ENCODE results near the gene CPED1.

CPED1 gene

GRCh38 chr7:120949998-120950538, 38.4 kb upstream of the CPED1 start (continued):
- TF ChIP-seq GFI1B (tag by site-specific recombination; IDR thresholded peaks at IDR 0.05) (no peak), BCL11B (tag by site-specific recombination; IDR thresholded peaks at IDR 0.05; ENCODE audit: low read depth) (no peak), RBAK (tag by site-specific recombination; IDR thresholded peaks at IDR 0.05) (no peak), ZNF280C (tag by site-specific recombination; IDR thresholded peaks at IDR 0.05) (no peak), KLF10 (tag by site-specific recombination; IDR thresholded peaks at IDR 0.05) (peak; percentile 1; the same call in 1 of the 2 replicates), ZNF404 (tag by site-specific recombination; IDR thresholded peaks at IDR 0.05) (no peak), ZBTB6 (tag by site-specific recombination; IDR thresholded peaks at IDR 0.05) (no peak), ZNF16 (tag by site-specific recombination; IDR thresholded peaks at IDR 0.05; ENCODE audit: low read depth) (no peak), ZNF777 (tag by site-specific recombination; IDR thresholded peaks at IDR 0.05; ENCODE audit: borderline replicate concordance) (no peak), ZFP37 (tag by site-specific recombination; IDR thresholded peaks at IDR 0.05) (no peak), KLF16 (tag by site-specific recombination; IDR thresholded peaks at IDR 0.05) (no peak), ZNF221 (tag by site-specific recombination; IDR thresholded peaks at IDR 0.05; ENCODE audit: borderline replicate concordance) (no peak), MYNN (tag by site-specific recombination; IDR thresholded peaks at IDR 0.05; ENCODE audit: borderline replicate concordance) (no peak), ZNF394 (tag by site-specific recombination; IDR thresholded peaks at IDR 0.05; ENCODE audit: borderline replicate concordance) (no peak), ZNF791 (tag by site-specific recombination; IDR thresholded peaks at IDR 0.05) (no peak), REST (tag by site-specific recombination; IDR thresholded peaks at IDR 0.05) (no peak), ZNF48 (tag by site-specific recombination; IDR thresholded peaks at IDR 0.05) (no peak), ZFP69B (tag by site-specific recombination; IDR thresholded peaks at IDR 0.05) (no peak), ZNF311 (tag by site-specific recombination; IDR thresholded peaks at IDR 0.05; ENCODE audit: borderline replicate concordance) (no peak)
- TF ChIP-seq, protein P1, sequence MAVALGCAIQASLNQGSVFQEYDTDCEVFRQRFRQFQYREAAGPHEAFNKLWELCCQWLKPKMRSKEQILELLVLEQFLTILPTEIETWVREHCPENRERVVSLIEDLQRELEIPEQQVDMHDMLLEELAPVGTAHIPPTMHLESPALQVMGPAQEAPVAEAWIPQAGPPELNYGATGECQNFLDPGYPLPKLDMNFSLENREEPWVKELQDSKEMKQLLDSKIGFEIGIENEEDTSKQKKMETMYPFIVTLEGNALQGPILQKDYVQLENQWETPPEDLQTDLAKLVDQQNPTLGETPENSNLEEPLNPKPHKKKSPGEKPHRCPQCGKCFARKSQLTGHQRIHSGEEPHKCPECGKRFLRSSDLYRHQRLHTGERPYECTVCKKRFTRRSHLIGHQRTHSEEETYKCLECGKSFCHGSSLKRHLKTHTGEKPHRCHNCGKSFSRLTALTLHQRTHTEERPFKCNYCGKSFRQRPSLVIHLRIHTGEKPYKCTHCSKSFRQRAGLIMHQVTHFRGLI (tag by site-specific recombination; IDR thresholded peaks at IDR 0.05): no peak
